ENCODE data around the gene DNM3.

DNA sequence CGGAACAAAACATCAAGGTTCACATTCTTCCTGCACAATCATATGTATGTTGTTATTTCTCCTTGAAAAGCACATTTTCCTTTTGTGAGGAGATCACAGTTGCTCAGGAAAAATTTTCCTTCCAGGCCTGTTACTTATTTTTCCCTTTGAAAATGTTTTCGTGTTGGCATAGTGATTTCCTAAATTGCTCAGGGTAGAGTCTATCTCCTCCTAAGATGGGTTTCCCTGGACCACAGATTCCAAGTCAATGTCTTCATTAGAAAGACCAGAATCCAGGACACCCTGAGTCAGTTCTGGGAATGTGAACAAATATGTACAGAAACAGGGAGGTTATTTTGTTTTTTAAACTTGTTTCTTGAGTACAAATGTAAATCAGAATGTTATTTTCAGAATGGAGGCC is 484.8 kb downstream of the DNM3 start:
- TF ChIP-seq, protein P1, sequence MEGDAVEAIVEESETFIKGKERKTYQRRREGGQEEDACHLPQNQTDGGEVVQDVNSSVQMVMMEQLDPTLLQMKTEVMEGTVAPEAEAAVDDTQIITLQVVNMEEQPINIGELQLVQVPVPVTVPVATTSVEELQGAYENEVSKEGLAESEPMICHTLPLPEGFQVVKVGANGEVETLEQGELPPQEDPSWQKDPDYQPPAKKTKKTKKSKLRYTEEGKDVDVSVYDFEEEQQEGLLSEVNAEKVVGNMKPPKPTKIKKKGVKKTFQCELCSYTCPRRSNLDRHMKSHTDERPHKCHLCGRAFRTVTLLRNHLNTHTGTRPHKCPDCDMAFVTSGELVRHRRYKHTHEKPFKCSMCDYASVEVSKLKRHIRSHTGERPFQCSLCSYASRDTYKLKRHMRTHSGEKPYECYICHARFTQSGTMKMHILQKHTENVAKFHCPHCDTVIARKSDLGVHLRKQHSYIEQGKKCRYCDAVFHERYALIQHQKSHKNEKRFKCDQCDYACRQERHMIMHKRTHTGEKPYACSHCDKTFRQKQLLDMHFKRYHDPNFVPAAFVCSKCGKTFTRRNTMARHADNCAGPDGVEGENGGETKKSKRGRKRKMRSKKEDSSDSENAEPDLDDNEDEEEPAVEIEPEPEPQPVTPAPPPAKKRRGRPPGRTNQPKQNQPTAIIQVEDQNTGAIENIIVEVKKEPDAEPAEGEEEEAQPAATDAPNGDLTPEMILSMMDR (conservative IDR thresholded peaks at IDR 0.05; ENCODE audit: low read depth, low read length): no peak
- TF ChIP-seq EZH2 (IDR thresholded peaks at IDR 0.05; ENCODE audit: borderline replicate concordance, low read depth, low read length, poor library complexity, severe bottlenecking): no peak

Measured in A673 (cell line).